ENCODE measurements around the gene TTC33. TPM values are rescaled to one million over a fixed set of nuclear protein-coding genes. Genes with fewer than 3 reads are reported as not detected.
A peak's percentile ranks its signal among the peaks of the same experiment; 100 is the strongest.

The TTC33 gene
- total and polyA plus RNA-seq, 2 experiments from 2014 or later: 8.0 to 9.0 TPM

DNA sequence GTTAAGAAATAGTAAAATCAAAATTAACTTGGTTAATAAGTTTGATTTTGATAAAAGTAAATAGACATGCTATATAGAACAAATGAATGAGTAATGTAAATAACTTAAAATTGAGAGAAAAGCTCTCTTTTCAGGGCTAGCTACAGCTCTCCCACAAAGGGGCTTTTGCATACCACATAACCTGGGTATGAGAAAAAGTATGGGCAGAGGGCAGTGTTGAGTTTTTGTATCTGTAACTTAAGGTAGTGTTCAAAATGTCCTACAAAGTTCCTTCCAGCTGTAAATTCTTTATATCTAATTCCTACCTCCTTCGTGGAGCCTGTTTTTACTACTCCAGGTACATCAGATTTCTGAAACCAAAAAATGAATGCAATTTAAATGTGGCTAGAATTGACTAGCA is 18.9 kb upstream of the TTC33 start:
- Histone ChIP-seq H4K20me1 (ENCODE audit: insufficient read depth) (peaks cover 7% of the 10 kb centered on the region; the same call in 1 of the 2 replicates), H3K27me3 (replicated peaks; ENCODE audit: insufficient read depth) (no peaks in the 10 kb centered on the region), H3K36me3 (ENCODE audit: low read depth) (peaks cover 49% of the 10 kb centered on the region), H3K9ac (no peak overlapping the region), H3F3A (ENCODE audit: insufficient read depth) (peaks cover 4% of the 10 kb centered on the region; the same call in 1 of the 2 replicates), H3K4me3 (no peak overlapping the region), H3K9me2 (ENCODE audit: insufficient read depth) (no peaks in the 10 kb centered on the region), H3K4me1 (ENCODE audit: insufficient read depth) (0 out of 2 replicates have a peak, but pooled peaks cover under 1% of the 10 kb centered on the region), H3K9me3 (ENCODE audit: low read depth) (no peaks in the 10 kb centered on the region), H3K27ac (no peak overlapping the region), H2AFZ (no peak overlapping the region), H3K79me2 (ENCODE audit: insufficient read depth) (peaks cover 82% of the 10 kb centered on the region), H3K4me2 (ENCODE audit: unreplicated experiment) (no peak overlapping the region)
- TF ChIP-seq EZH2 (IDR thresholded peaks at IDR 0.05; ENCODE audit: insufficient read depth, poor library complexity, severe bottlenecking) (no peak), EZH2phosphoT487 (IDR thresholded peaks at IDR 0.05; ENCODE audit: insufficient read depth, low read depth) (no peak)
- in situ Hi-C loops (cut with MboI): no loop called here
- WGBS, 2 experiments (ENCODE audit: low coverage in 1 of 2, low lambda C conversion rate in 2 of 2, missing lambda C conversion rate in 2 of 2): 100% methylated on average over 1 of the region's 1 CpG
- DNase-seq: no peak

DNA sequence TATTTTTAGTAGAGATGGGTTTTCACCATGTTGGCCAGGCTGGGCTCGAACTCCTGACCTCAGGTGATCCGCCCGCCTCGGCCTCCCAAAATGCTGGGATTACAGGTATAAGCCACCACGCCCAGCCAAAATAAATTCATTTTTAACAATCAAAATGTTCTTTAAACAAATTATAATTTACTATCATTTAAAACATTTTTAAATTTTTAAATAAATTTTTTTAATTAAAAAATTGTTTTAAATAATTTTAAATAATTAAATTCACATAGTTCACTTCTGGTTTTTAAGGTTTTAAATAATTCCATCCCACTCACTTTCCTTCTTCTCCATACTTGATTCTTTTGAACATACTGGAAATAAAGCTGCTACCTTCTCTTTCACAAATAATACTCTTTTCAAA is 15.0 kb upstream of the TTC33 start:
- no peak for TF ChIP-seq EZH2phosphoT487 (IDR thresholded peaks at IDR 0.05; ENCODE audit: insufficient read depth, low read depth)
- no peak for TF ChIP-seq EZH2 (IDR thresholded peaks at IDR 0.05; ENCODE audit: insufficient read depth, poor library complexity, severe bottlenecking)
- Histone ChIP-seq H3K27me3 (replicated peaks; ENCODE audit: insufficient read depth) (no peaks in the 10 kb centered on the region), H4K20me1 (ENCODE audit: insufficient read depth) (no peaks in the 10 kb centered on the region), H3K4me3 (no peak overlapping the region), H3K9ac (no peak overlapping the region), H3K9me3 (ENCODE audit: low read depth) (no peaks in the 10 kb centered on the region), H3K27ac (no peak overlapping the region), H2AFZ (no peak overlapping the region), H3K36me3 (ENCODE audit: low read depth) (peaks cover 68% of the 10 kb centered on the region), H3F3A (ENCODE audit: insufficient read depth) (peaks cover 6% of the 10 kb centered on the region; the same call in 1 of the 2 replicates), H3K79me2 (ENCODE audit: insufficient read depth) (peaks cover 54% of the 10 kb centered on the region), H3K4me1 (ENCODE audit: insufficient read depth) (no peaks in the 10 kb centered on the region), H3K9me2 (ENCODE audit: insufficient read depth) (no peaks in the 10 kb centered on the region), H3K4me2 (ENCODE audit: unreplicated experiment) (no peak overlapping the region)
- 94 to 98% methylated on average over 5 of the region's 5 CpGs for WGBS, 2 experiments (ENCODE audit: low coverage in 1 of 2, low lambda C conversion rate in 2 of 2, missing lambda C conversion rate in 2 of 2)
- DNase-seq: no peak
- in situ Hi-C loops (cut with MboI): no loop called here

DNA sequence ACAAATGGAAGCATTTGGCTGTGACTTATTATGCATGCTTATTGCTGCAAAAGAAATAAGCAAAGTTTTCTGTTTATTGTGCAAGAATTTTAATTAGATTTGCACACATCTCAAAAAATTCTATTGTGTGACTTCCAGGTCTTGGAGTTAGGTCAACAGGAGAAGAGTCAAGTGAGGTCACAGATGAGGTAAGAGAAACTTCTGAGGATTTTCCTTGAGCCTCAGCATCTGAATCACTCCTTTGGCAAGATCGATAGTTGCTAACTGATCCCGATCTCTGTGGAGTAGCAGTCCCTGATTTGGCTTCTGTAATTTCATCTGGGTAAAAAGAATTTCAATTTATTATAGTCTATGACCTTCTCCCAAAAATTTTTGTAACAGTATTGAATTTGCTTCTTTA is 6.9 kb upstream of the TTC33 start:
- H3K9me3 ChIP-seq (ENCODE audit: low read depth): no peaks in the 10 kb centered on the region
- H3K9me2 ChIP-seq (ENCODE audit: insufficient read depth): no peaks in the 10 kb centered on the region
- no peak overlapping the region for H3K4me3 ChIP-seq
- H3K79me2 ChIP-seq (ENCODE audit: insufficient read depth): no peaks in the 10 kb centered on the region; the same call in 1 of the 2 replicates
- no peaks in the 10 kb centered on the region; the same call in 1 of the 2 replicates for H4K20me1 ChIP-seq (ENCODE audit: insufficient read depth)
- H3K4me1 ChIP-seq (ENCODE audit: insufficient read depth): peaks cover 7% of the 10 kb centered on the region; the same call in 1 of the 2 replicates
- H3K27ac ChIP-seq: 0 out of 2 replicates have a peak overlapping the region, but pooled peaks have one; percentile 20
- 16 to 38% methylated on average over 2 of the region's 2 CpGs for WGBS, 2 experiments (ENCODE audit: low coverage in 1 of 2, low lambda C conversion rate in 2 of 2, missing lambda C conversion rate in 2 of 2)
- TF ChIP-seq EZH2 (IDR thresholded peaks at IDR 0.05; ENCODE audit: insufficient read depth, poor library complexity, severe bottlenecking) (no peak), EZH2phosphoT487 (IDR thresholded peaks at IDR 0.05; ENCODE audit: insufficient read depth, low read depth) (no peak)
- peak; percentile 51 for DNase-seq
- in situ Hi-C loops (cut with MboI): no loop called here
- H3F3A ChIP-seq (ENCODE audit: insufficient read depth): peaks cover 15% of the 10 kb centered on the region
- H3K27me3 ChIP-seq (replicated peaks; ENCODE audit: insufficient read depth): no peaks in the 10 kb centered on the region
- peaks cover 69% of the 10 kb centered on the region for H3K36me3 ChIP-seq (ENCODE audit: low read depth)
- no peak overlapping the region for H3K9ac ChIP-seq
- no peak overlapping the region for H3K4me2 ChIP-seq (ENCODE audit: unreplicated experiment)
- no peak overlapping the region for H2AFZ ChIP-seq

DNA sequence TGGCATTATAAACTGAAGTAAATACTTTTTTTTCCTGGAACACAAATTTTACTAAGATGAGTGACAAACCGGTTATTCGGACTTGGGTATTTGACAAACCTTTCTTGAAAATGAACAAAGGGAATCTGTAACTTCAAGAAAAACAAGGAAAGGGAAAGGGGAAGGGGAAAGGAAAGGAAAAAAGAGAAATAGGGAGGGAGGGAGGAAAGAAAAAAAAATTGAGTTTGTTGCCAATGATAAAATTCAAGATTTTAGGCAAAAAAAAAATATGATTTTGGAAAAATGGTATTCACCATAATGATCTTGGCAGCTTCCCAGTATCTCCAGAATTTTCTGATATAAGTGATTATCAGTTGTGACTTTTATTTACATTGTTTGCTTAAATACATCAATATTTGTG is 1.6 kb upstream of the TTC33 start:
- DNase-seq: no peak
- no peaks in the 10 kb centered on the region for H3K9me2 ChIP-seq (ENCODE audit: insufficient read depth)
- H3K27me3 ChIP-seq (replicated peaks; ENCODE audit: insufficient read depth): no peaks in the 10 kb centered on the region
- 80% methylated on average over 2 of the region's 2 CpGs for WGBS, 2 experiments (ENCODE audit: low coverage in 1 of 2, low lambda C conversion rate in 2 of 2, missing lambda C conversion rate in 2 of 2)
- H3K4me2 ChIP-seq (ENCODE audit: unreplicated experiment): no peak overlapping the region
- no peak overlapping the region for H3K9ac ChIP-seq
- no peaks in the 10 kb centered on the region; the same call in 1 of the 2 replicates for H4K20me1 ChIP-seq (ENCODE audit: insufficient read depth)
- no peak overlapping the region for H2AFZ ChIP-seq
- no peaks in the 10 kb centered on the region for H3K9me3 ChIP-seq (ENCODE audit: low read depth)
- H3K36me3 ChIP-seq (ENCODE audit: low read depth): peaks cover 27% of the 10 kb centered on the region; the same call in 1 of the 2 replicates
- H3K79me2 ChIP-seq (ENCODE audit: insufficient read depth): peaks cover 21% of the 10 kb centered on the region
- H3K27ac ChIP-seq: no peak overlapping the region
- TF ChIP-seq EZH2 (IDR thresholded peaks at IDR 0.05; ENCODE audit: insufficient read depth, poor library complexity, severe bottlenecking) (no peak), EZH2phosphoT487 (IDR thresholded peaks at IDR 0.05; ENCODE audit: insufficient read depth, low read depth) (no peak)
- H3K4me3 ChIP-seq: no peak overlapping the region
- peaks cover 7% of the 10 kb centered on the region; the same call in 1 of the 2 replicates for H3K4me1 ChIP-seq (ENCODE audit: insufficient read depth)
- in situ Hi-C loops (cut with MboI): no loop called here
- H3F3A ChIP-seq (ENCODE audit: insufficient read depth): peaks cover 32% of the 10 kb centered on the region

Data from GM23248 (cell line).